Nucleus accumbens (tissue), 56 donors: ENCODE results near the gene ZNF133.

Source experiments
- DNase-seq, 56 donors: peaks; one replicate each; lab custom pipeline; 2025; lab: John Stamatoyannopoulos, UW

ZNF133 gene

DNA sequence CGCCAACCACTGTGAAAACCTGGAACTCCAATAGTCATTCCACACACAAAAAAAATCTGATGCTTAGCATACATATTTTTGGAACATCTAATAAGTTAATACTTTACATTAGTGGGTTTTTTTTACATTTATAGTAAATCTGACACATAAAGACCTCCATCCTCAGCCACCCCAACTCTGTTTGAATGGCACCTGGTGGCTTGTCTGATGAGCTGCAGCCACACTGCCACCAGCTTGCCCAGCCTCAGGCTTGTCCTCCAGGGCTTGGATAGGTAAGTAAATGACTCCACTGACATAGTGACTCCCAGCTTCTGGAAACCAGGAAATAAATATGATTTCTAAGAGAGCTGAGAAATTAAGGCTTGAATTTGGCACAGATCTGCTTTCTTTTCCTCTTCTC is 71.5 kb downstream of the ZNF133 start:
- no peak for DNase-seq

DNA sequence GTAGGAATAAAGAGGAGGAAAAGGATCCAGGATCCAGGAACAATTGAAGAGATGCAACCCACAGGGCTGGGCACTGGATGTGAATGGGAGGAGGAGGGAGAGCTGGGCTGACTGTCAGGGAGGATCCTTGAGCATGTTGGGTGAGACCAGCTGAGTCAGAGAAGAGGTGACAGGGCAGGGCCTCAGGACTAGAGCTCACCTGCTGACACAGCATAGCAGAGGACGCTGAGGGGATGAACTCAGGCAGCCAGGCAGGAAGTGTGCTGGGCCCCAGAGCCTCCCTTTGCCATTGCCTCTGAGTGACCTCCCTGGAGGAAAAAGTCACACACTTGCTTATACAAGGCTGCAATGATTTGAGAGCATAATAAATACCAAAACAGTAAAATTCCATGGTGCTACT is 72.3 kb downstream of the ZNF133 start:
- no peak for DNase-seq

DNA sequence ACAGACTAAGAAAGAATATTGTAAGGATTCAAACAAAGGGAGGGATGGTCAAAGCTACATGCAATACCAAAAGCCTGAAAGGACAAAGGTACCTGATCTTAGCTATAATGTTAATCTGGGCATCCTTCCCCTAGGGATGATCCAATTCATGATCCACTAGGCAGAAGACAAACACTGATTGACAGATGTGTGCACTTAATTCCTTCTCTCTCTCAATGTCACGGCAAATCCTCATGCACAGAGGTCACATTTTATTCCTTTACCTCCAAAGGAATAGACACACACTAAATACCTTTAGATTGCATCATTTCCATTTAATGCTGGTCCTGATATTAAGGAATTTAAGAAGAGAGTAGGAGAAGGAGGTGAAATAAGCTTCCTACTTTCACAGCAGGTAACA is 73.4 kb downstream of the ZNF133 start:
- DNase-seq = no peak

DNA sequence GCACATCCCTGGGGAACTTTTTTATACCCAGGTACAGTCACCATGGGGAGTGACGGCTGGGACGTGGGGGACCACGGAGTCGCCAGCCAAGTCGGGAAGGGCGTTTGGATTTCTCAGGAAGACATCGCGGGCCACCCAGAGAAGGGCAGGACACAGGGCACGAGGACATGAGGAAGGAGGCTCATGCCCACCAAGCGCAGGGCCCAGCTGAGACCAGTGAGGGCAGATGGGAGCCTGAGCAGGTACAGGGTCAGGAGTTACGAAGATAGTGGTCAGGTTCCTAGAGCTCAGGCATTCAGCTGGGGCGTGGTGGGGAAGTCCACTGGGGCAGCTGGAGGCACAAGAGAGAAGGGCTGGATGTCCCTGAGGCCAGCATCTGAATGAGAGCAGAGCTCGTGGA is 74.6 kb downstream of the ZNF133 start:
- no peak for DNase-seq

DNA sequence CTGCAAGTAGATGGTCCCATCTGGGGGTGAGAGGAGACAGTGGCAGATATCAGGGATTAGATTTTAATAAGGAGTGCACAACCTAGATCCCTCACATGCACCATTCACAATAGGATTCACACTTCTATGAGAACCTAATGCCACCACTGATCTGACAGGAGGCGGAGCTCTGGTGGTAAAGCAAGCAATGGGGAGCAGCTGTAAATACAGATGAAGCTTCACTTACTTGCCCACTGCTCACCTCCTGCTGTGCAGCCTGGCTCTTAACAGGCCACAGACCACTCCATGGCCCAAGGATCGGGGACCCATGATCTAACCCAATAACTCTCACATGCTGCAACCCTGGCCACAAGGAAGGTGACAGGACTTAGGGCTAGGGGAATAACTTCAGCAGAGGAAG is 75.4 kb downstream of the ZNF133 start:
- DNase-seq = no peak

DNA sequence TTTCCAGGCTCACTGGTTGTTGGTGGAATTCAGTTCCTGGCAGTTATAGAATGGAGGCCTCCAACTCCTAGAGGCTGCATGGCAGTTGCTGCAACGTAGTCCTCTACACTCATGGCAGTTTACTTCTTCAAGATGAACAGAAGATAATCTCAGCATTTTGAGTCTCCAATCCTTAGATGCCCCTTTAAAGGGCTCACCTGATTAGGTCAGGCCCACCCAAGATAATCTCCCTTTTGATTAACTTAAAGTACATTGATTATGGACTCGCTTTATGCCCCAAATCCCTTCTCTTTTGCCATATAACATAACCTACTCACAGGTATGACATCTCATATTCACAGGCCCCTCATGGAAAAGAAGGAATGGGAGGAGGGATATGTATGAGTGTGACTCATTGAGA is 76.4 kb downstream of the ZNF133 start:
- DNase-seq = no peak
